ENCODE measurements around the gene GCNT4. TPM values are rescaled to one million over a fixed set of nuclear protein-coding genes. Genes with fewer than 3 reads are reported as not detected.

Gene GCNT4
- total and polyA plus RNA-seq, 2 experiments from 2014 or later: 0.18 to 0.23 TPM

DNA sequence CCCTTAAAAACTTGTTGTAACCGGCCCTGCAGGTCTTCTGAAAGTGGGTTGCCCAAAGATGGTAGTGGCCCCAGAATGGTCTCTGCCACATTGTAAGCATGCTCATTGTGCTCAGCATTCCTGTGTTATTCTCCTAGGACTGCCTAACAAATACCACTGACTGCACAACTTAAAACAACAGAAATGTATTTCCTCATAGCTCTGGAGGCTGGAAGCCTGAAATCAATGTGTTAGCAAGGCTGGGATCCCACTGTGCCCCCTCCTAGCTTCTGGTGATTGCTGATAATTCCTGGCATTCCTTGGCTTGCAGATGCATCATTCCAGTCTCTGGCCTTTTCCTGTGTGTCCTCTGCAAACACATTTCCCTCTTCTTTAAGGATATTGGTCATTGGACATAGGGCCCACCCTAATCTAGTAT lies 3.4 kb upstream of the GCNT4 start:
- H3K4me3 ChIP-seq: no peak overlapping the region
- no peak overlapping the region for H3K27ac ChIP-seq
- H3K36me3 ChIP-seq: no peaks in the 10 kb centered on the region
- peaks cover 74% of the 10 kb centered on the region for H3K27me3 ChIP-seq
- TF ChIP-seq, protein P1, sequence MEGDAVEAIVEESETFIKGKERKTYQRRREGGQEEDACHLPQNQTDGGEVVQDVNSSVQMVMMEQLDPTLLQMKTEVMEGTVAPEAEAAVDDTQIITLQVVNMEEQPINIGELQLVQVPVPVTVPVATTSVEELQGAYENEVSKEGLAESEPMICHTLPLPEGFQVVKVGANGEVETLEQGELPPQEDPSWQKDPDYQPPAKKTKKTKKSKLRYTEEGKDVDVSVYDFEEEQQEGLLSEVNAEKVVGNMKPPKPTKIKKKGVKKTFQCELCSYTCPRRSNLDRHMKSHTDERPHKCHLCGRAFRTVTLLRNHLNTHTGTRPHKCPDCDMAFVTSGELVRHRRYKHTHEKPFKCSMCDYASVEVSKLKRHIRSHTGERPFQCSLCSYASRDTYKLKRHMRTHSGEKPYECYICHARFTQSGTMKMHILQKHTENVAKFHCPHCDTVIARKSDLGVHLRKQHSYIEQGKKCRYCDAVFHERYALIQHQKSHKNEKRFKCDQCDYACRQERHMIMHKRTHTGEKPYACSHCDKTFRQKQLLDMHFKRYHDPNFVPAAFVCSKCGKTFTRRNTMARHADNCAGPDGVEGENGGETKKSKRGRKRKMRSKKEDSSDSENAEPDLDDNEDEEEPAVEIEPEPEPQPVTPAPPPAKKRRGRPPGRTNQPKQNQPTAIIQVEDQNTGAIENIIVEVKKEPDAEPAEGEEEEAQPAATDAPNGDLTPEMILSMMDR (IDR thresholded peaks at IDR 0.05; ENCODE audit: low read depth, low read length): no peak
- no peaks in the 10 kb centered on the region for H3K4me1 ChIP-seq (ENCODE audit: low read depth)
- no peaks in the 10 kb centered on the region for H3K9me3 ChIP-seq (ENCODE audit: low read depth)
- peak in 1 of 2 donors; percentile 59 for DNase-seq (ENCODE audit: low read depth in 1 of 2, low spot score in 1 of 2)

- no peaks in the 10 kb centered on the region for H3K36me3 ChIP-seq
- H3K27me3 ChIP-seq: peaks cover 80% of the 10 kb centered on the region
- TF ChIP-seq, protein P1 (IDR thresholded peaks at IDR 0.05; ENCODE audit: low read depth, low read length): no peak
- DNase-seq (ENCODE audit: low read depth in 1 of 2, low spot score in 1 of 2): peak; percentile 61 to 71
- H3K4me3 ChIP-seq: peak overlapping the region; percentile 48
- H3K4me1 ChIP-seq (ENCODE audit: low read depth): no peaks in the 10 kb centered on the region
- H3K27ac ChIP-seq: no peak overlapping the region
- no peaks in the 10 kb centered on the region for H3K9me3 ChIP-seq (ENCODE audit: low read depth)
Observed at GRCh38 chr5:75054134-75054930, 2.0 kb upstream of the GCNT4 start.

- Histone ChIP-seq H3K4me3 (peak overlapping the region; percentile 48), H3K36me3 (no peaks in the 10 kb centered on the region), H3K9me3 (ENCODE audit: low read depth) (no peaks in the 10 kb centered on the region), H3K27ac (no peak overlapping the region), H3K4me1 (ENCODE audit: low read depth) (no peaks in the 10 kb centered on the region), H3K27me3 (peaks cover 82% of the 10 kb centered on the region)
- DNase-seq (ENCODE audit: low read depth in 1 of 2, low spot score in 1 of 2): peak; percentile 74 to 88
- TF ChIP-seq, protein P1 (IDR thresholded peaks at IDR 0.05; ENCODE audit: low read depth, low read length): peak; percentile 13
Observed at GRCh38 chr5:75053304-75054133, 1.2 kb upstream of the GCNT4 start.

- Histone ChIP-seq H3K36me3 (no peaks in the 10 kb centered on the region), H3K27me3 (peaks cover 87% of the 10 kb centered on the region), H3K27ac (no peak overlapping the region), H3K4me3 (peak overlapping the region; percentile 48), H3K4me1 (ENCODE audit: low read depth) (no peaks in the 10 kb centered on the region), H3K9me3 (ENCODE audit: low read depth) (no peaks in the 10 kb centered on the region)
- DNase-seq (ENCODE audit: low read depth in 1 of 2, low spot score in 1 of 2): no peak
- TF ChIP-seq, protein P1 (IDR thresholded peaks at IDR 0.05; ENCODE audit: low read depth, low read length): no peak
Observed at GRCh38 chr5:75053054-75053303, 621 bp upstream of the GCNT4 start.

- H3K27ac ChIP-seq: no peak overlapping the region
- no peaks in the 10 kb centered on the region for H3K36me3 ChIP-seq
- peaks cover 8% of the 10 kb centered on the region for H3K4me1 ChIP-seq (ENCODE audit: low read depth)
- DNase-seq (ENCODE audit: low read depth in 1 of 2, low spot score in 1 of 2): no peak
- no peak overlapping the region for H3K4me3 ChIP-seq
- H3K9me3 ChIP-seq (ENCODE audit: low read depth): no peaks in the 10 kb centered on the region
- TF ChIP-seq, protein P1 (IDR thresholded peaks at IDR 0.05; ENCODE audit: low read depth, low read length): no peak
- peaks cover 73% of the 10 kb centered on the region for H3K27me3 ChIP-seq
Observed at GRCh38 chr5:75051217-75051751, 1.1 kb downstream of the GCNT4 start.
